ENCODE measurements around the gene ITGB2.

ITGB2 gene

DNA sequence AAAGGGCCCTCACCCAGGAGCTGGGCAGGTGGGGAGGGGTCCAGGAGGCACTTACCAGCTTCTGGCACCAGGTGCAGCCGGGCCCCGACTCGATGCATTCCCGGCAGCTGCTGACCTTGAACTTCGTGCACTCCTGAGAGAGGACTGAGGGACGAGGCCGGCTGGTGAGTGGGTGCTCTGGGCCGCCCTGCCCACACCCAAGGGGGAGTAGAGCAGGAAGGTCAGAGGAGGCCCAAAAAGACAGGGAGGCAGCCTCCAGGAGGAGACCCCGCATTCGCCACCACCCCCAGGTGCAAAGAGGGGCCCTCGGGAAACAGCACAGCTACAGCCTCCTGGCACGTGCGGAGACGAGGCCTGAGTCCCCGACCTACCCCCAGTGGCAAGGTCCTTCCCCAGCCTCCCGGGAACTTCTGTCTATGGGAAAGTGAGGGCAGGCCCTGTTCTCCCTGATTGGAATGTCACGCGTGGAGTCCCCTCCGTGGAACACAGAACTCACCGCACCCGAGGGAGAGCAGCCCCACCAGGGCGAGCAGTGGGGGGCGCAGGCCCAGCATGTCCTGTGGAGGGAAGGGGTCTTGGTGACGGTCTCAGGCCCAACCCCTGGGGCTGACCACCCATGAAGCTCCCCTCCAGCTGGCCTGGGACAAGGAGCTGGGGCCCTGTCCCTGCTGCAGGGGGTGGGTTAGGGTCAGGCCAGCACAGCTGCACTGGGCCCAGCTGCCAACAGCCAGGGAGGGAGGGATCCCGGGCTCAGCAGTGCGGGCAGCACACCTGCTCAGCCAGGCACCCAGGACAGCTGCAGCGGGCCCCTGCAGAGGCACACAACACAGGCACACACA is 10.3 kb downstream of the ITGB2 start:
- no peak for DNase-seq (ENCODE audit: low read depth in 2 of 2)

- no peak for DNase-seq (ENCODE audit: low read depth in 2 of 2)
Observed at GRCh38 chr21:44909719-44910118, 11.0 kb downstream of the ITGB2 start.

DNA sequence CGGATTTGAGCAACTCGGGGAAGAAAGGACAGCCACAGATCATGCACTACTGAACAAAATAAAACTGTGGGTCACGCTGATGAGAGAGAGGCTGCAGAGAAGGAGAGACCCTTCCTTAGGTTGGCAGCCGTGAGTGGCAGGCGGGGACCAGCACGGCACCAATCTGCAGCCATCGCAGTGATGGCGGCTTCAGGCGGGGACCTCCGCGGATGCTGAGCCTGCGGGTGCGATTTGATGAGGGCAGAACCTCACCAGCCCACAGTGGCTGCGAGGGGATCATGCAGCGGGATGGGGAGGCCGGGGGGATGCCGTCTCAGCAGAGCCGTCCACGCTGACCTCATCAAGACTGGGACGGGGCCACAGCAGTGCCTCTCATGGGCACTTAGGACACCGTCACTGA is 11.8 kb downstream of the ITGB2 start:
- no peak for DNase-seq (ENCODE audit: low read depth in 2 of 2)

DNA sequence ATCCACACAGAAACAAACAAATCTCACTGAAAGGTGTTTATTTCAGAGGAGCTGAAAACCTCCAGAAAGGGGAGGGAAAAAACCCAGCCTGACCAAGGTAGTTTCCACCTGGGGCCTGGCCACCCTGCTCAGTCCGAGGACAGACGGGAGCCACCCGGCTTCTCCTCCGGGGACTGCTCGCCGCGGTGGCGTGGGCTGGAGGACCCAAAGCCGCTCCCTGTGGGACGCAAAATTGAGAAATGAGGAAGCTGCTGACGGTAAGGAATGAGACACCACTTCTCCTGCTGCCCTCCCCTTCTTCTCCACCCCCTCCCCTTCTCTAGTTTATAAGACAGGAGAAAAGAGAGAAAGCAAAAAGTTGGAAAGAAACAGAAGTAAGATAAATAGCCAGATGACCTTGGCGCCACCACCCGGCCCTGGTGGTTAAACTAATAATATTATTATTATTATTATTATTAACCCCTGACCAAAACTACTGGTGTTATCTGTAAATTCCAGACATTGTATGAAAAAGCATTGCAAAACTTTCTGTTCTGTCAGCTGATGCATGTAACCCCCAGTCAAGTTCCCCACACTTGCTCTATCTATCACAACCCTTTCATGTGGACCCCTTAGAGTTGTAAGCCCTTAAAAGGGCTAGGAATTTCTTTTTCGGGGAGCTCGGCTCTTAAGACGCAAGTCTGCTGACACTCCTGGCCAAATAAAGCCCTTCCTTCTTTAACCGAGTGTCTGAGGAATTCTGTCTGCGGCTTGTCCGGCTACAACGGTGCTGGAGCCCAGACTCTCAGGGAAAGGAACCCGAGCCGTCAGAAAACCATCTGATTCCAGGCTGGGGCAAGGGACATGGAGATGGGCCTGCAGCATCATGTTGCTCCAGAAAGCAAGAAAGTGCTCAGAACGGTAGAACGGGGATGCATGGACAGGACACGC is 12.5 kb downstream of the ITGB2 start:
- no peak for DNase-seq (ENCODE audit: low read depth in 2 of 2)

DNA sequence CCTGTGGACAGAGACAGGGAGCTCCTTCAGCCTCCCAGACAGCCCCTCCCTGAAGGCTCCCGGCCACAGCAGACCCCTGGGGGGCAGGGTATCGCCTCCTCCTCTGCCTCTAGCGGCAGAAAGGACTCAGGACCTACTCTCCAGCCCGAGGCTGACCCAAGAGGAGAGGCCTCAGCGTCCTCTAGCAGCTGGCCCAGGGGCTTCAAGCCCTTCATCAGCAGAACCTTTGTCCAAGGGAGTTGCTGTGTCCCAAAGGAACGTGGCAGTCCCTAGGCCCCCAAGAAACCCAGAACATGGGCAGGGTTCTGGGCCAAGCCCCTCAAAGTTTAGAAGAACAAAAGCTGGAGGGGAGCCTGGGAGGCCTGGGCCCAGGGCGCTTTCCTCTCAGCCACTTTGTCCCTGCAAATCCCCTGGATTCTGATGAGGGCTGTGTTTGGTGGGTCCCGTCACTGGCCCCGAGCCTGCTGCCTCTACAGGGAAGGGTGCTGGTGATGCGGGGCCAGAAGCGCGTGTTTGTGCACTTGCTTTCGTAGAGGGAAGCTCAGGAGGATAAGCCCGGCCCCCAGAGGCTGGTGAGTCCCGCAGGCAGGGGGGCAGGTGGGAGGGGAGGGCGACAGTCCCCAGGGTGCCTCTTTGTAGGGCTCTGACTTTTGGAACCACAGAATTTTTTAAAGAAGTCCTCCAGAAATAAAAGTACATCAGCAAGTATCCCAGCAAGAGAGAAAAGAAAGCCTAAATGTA is 13.3 kb downstream of the ITGB2 start:
- DNase-seq (ENCODE audit: low read depth in 2 of 2): no peak

- no peak for DNase-seq (ENCODE audit: low read depth in 2 of 2)
Observed at GRCh38 chr21:44905728-44906090, 15.0 kb downstream of the ITGB2 start.

- DNase-seq (ENCODE audit: low read depth in 2 of 2): no peak
Observed at GRCh38 chr21:44905016-44905727, 15.5 kb downstream of the ITGB2 start.

DNA sequence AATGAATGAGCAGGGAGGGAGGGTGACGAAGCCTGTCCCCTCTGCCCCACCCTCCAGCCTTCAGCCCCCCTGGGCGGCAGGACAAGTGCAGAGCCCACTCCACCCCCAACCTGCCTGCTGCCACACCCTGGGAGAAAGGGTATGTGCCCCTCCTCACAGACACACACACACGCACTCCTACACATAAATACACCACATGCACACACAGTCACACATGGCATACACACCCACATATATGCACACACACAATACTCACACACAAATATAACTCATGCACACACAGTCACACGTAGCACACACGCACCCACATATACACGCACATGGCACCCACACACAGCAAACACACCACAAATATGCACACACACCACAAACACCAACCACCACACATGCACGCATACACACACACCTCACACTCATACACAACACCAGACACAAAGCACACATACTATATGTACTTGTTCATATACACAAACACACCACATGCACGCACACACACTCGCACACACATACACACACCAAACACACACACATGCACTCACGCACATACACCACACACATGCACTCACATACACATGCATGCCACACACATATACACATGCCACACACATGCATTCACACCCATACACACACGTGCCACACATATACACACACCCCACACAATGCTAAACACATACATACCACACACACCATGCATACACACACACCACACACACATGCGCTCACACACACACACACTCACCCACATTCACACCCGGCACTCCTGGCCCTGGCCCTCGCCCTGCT is 16.4 kb downstream of the ITGB2 start:
- no peak for DNase-seq (ENCODE audit: low read depth in 2 of 2)

GRCh38 chr21:44903689-44904088 is 17.0 kb downstream of the ITGB2 start:
- DNase-seq (ENCODE audit: low read depth in 2 of 2): no peak

- DNase-seq (ENCODE audit: low read depth in 2 of 2): no peak
Observed at GRCh38 chr21:44903050-44903685, 17.5 kb downstream of the ITGB2 start.

DNA sequence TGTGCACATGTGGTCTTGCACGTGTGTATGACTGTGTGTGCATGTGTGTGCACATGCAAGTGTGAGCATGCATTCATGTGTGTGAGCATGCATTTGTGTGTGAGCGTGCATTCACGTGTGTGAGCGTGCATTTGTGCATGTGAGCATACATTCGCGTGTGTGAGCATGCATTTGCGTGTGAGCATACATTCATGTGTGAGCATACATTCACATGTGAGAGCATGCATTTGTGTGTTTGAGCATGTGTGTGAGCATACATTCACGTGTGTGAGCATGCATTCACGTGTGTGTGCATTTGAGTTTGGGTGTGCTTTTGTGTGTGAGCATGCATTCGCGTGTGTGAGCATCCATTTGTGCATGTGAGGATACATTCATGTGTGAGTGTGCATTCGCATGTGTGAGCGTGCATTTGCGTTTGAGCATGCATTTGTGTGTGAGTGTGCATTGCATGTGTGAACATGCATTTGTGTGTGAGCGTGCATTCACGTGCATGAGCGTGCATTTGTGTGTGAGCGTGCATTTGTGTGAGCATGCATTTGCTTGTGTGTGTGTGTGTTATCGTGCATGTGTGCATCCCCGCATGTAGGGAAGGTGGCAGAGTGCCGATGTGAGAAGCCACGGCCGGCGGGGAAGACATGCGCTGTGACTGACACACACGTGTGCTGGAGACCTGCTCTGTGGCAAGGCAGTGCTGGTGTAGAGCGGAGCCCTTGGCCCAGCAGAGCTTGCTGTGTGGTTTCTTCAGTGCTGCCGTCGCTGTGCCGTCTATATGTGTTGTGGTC is 18.2 kb downstream of the ITGB2 start:
- no peak for DNase-seq (ENCODE audit: low read depth in 2 of 2)

GRCh38 chr21:44901391-44902074 is 19.2 kb downstream of the ITGB2 start:
- no peak for DNase-seq (ENCODE audit: low read depth in 2 of 2)

DNA sequence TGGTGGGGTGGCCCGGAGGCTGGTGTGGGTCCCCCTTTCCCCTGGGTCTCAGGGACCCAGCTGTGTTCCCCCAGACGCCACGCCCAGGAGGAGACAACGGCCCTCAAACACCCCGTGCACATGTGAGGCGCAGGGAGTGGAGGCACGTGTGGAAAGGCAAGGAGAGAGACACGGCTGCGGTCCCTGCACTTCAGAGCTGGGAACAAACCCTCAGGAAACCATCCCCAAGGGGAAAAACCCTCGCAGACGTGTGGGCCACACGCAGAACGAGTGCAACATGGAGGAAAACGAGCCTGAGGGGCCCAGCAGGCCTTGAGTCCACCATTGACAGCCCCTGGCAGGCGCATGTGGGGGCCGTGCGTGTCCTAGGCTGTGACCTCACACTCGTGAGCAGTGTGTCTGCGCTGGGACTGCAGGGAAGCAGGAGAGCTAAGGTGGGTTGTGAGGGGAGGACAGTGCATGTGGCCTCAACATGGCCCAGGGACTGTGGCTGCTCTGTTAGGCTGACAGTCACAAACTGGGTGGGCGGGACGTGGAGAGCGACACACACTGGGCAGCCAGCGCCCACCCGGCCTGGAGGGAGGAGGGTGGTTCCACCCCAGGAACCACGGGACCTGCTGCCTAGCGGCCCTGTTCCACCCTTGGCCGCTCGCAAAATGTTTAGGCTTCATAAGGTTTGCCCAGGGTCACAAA is 20.0 kb downstream of the ITGB2 start:
- DNase-seq (ENCODE audit: low read depth in 2 of 2): no peak

DNA sequence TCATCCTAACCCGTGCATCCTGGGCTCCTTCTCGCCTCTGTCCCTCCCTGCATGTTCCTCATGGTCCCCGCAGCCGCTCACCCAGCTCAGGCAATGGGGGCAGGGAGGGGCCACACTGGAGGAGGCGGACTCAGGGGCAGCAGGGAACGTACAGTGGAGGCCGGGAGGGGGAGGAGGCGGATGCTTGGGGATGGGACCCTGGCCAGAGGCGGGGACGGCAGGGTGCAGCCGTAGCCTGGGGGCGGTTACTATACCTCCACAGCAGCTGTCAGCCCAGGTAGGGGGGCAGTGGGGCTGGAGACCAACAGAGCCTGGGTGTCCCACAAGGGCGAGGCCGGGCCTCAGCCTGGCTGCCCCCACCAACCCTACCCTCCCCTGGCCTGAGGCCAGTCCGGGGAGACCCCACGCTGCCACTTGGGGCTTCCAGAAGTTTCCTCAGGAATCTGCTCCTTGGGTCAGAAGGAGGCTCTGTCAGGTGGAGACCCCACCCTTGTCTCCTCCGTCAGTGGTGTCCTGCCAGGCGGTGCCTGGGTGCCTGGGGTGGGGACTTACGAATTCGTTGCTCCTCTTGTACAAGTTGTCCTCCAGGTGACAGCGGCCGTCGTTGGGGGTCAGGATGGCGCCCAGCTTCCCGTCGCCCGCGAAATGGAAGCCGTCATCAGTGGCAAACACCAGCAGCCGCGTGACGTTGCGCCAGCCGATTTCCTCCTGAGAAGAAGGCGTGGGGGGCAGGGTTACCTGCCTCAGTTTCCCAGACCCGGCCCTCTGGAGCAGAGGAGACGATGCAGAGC is 20.7 kb downstream of the ITGB2 start:
- DNase-seq (ENCODE audit: low read depth in 2 of 2): no peak

GRCh38 chr21:44898851-44899767 is 21.6 kb downstream of the ITGB2 start:
- DNase-seq (ENCODE audit: low read depth in 2 of 2): no peak

DNA sequence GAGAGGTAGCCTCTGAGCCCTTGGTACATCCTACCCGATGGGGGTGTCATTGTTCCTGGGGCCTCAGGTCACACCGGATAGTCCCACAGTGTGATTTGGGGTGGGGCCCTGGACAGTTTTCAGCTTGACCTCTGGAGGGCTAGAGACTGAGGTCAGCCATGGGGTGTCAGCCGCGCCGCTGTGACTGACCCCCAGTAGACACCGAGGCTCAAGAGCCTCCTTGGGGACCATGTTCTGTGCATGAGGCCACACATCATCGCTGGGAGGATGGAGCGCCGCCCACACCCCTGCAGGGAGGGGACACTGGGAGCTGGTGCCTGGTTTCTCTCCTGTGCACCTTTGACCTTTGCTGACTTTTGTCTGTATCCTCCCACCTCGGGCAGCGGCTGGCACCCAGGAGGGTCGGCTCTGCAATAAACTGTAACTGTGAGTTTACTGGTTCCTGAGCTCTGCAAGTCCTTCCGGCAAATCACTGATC is 22.6 kb downstream of the ITGB2 start:
- DNase-seq (ENCODE audit: low read depth in 2 of 2): no peak
